Stimulated activated CD4-positive, alpha-beta T cell treated with anti-CD3 and anti-CD28 coated beads, Interleukin-12 subunit alpha, Interleukin-12 subunit beta, amount 100 ng/mL, for 48 hours (primary cell): ENCODE results near the gene ESYT3.
"Not testable (repeated sequence)": the region's sequence is repeated elsewhere in the genome, so short reads cannot be mapped to it uniquely, and the experiment has no call there.

ENCODE experiments used
- DNase-seq, 3 donors: peaks; one replicate each; pipeline ENCODE4 v3.0.0-alpha.2; 2020; ENCODE audit warnings: low read depth in 2 of 3, low spot score in 1 of 3

Gene ESYT3

DNA sequence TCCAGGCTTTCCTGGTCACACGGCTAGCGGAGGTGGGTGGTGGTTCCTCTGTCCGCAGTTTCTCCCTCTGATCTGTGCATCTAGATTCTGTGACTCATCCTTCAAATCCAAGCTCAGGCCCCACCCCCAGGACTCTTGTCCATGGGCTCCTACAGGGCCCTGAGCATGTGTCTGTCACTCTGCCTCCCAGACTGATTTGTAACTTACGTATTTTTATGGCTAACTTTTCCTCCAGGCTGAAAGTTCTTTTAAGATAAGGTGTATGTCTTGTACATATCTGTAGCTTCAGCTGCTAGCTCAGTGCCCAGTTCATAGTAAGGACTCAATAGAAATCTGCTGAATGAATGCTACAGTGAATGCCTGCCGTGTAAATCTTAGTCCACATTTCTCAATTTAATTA lies 8.0 kb downstream of the ESYT3 start:
- no peak for DNase-seq

- DNase-seq, result no peak
Measured at GRCh38 chr3:138443091-138443490, 8.7 kb downstream of the ESYT3 start.

DNA sequence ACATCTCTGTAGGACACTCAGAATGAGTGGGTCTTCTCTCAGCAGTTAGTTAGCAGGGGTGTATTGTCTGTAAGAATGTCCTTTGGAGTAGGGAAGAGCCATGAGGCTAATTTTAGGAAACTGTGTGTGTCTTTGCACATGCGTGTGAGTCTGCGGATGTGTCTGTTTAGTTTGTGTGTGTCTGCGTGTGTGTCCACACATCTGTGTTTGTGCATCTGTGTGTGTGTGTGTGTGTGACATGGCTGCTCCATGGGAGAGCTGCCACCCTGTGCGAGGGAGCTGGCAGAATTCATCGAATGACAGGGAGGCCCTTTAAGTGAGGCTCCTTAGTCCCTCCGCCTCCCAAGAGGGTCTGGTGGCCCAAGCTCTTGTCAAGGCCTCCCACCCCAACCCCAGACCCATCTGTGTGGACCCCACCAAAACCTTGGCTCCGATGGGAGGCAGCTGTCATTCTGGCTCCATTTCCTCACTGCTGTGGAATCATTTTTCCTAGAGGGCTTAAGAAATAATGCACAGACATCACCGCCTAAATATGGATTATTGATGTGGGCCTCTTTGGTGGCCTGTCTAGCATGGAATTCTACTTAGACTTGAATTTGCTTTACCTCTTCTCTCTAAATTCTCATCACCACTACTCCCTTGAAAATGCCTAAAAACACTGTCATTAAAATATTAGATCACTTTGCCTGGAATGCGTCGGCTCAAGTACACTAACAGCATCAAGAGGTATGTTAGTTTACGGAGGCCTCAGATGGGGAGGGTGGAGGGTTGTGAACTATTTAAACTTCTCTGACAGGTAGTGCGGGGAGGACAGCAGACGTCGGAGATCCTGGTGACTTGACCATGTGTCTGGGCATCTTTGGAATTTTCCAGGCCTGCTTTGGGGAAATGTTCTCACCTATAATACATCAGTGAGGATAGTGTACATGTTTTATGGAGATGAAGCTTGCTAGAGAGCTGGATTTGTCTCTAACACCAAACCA lies 9.4 kb downstream of the ESYT3 start:
- DNase-seq, result no peak

- DNase-seq, result no peak
Measured at GRCh38 chr3:138445236-138445635, 10.8 kb downstream of the ESYT3 start.

DNA sequence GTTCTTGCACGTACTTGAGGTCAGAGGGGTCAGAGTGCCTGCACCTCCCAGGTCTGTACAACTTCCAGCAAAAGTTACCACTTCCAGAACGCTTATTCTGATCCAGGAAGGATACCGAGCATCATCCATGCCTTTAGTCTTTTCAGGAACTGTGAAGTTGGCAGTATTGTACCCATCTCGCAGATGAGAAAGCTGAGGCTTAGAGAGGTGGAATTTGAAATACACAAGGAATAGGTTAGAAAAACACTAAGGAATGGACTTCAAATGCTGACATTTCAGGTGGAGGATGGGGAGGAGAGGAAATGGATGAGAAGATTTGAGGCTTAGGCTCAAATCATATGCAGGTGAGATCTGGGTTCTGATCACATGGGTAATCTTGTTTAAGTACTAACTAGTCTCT lies 11.2 kb downstream of the ESYT3 start:
- no peak for DNase-seq

GRCh38 chr3:138448631-138449030 lies 14.2 kb downstream of the ESYT3 start:
- DNase-seq, result no peak

DNA sequence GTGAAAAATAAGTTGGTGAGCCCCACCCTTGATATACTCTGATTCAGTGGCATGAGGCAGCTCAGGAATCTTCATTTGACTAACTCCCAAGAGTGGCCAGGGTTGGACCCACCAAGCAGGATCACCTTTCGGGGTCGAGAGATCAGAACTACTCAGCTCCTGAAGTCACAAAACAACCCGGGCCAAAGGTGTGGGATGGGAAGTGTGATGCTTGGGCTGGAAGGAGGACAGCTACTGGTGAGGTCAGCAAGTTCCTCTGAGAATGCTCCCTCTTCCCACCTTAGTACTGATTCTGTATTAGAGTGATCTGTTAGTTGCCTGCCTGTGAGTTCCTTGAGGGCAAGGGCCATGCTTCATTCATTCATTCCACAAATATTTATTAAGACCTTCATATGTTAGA lies 15.1 kb downstream of the ESYT3 start:
- DNase-seq, result no peak

DNA sequence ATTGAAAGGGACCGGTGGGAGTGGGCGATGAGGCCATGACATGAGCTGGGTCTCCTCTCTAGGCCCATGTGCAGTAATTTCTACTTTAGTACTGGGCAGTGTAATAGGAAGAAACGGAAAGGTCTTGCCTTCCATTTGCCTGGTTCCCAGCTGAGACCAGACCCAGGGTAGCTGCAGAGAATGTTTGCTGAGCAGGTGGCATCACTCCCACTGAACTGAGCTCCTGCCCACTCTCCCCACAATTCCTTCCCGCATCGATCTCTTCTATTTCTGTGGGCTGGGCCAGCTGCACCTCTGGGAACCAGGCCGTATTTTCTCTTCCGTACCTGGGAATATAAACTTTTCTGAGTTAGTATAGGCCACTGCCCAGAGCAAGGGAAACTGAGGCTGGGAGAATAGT lies 15.8 kb downstream of the ESYT3 start:
- no peak for DNase-seq

DNA sequence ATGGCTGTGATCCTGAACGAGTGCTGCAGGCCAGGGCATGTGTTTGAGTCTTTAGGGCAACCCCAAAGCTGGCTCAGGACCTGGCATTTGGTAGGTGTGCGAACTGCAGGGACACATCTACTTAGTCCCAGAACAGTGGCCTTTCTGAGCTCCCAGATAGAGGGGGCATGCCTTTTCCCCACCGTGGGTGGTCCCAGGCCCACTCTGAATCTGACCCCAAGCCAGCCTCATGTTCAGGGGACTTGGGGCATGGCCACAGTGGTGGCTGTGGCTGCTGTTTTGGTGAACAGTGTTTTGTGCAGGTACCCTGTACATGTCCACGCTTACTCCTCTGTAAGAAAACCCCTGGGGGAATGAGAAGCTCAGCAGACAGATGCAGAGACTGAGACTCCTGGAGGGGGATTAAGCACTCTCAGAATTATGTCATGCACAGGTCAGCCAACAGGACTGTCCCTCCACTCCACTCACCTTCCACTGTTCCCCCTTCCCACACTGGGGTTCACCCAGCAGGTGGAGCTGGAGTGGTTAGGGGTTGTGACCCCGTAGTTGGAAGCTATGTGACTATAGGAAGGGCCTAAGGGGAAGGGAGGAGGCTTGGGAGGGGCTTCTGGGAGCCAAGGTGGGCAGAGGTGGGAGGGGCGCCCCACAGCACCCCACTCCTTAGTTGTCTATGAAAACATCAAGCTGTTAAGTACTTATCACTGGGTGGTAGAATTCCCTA lies 16.4 kb downstream of the ESYT3 start:
- no peak for DNase-seq

GRCh38 chr3:138451595-138452162 lies 17.3 kb downstream of the ESYT3 start:
- DNase-seq, result no peak

DNA sequence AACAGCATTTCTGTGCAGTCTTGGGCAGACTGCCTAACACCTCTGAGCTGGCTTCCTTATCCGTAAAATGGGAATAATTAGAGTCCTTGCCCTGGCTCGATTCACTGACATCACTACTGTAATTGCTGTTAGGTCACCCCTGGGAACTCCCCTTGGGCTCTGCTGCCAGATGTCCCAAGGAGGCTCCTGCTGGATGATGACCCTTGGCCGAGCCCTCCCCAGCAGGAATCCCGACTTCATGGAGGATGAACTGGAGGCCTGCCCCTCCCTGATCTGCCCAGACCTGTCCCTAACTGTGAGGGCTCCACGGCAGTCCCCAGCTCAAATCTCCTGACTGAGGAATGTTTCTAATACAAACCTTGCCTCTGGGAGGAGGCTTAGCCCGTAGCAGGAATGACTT lies 18.0 kb downstream of the ESYT3 start:
- no peak for DNase-seq

GRCh38 chr3:138453940-138454339 lies 19.5 kb downstream of the ESYT3 start:
- DNase-seq, result not testable (repeated sequence)

DNA sequence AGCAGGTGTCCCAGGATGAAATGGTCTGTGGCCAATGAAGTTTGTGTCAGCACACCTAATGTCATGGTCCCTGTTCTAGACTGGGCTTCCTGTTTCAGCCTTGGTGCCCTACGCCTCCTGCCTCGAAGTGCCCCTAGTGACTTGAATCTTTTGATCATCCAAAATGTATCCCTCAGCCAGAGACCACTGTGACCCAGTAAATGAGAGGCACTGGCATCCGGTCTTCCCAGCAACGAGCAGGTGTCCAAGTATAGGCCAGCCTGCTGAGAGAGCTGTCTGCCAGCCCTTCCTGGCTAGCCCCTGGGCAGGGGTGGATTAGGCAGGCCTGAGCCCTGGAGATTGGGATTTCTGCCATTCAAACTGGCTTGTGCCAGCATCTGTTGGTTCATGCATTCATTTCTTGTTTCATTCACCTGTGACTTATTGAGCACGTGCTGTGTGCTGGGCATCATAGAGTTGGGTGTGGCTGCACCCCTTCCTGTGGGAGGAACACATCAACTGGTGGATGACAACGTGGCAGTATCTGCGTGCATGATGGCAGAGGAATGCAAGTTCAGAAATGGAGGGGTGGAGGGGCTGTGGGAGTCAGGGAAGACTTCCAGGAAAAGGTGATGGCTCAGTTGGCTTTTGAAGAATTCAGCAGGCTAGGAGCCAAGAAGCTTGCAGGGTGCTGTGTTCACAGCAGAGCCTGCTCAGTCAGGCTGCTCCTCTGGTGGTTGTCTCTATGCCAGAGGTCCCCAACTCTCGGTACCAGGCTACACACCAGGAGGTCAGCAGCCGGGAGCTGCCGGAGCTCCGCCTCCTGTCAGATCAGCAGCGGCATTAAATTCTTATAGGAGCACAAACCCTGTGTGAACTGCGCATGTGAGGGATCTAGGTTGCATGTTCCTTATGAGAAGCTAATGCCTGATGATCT lies 21.6 kb downstream of the ESYT3 start:
- DNase-seq, result no peak

DNA sequence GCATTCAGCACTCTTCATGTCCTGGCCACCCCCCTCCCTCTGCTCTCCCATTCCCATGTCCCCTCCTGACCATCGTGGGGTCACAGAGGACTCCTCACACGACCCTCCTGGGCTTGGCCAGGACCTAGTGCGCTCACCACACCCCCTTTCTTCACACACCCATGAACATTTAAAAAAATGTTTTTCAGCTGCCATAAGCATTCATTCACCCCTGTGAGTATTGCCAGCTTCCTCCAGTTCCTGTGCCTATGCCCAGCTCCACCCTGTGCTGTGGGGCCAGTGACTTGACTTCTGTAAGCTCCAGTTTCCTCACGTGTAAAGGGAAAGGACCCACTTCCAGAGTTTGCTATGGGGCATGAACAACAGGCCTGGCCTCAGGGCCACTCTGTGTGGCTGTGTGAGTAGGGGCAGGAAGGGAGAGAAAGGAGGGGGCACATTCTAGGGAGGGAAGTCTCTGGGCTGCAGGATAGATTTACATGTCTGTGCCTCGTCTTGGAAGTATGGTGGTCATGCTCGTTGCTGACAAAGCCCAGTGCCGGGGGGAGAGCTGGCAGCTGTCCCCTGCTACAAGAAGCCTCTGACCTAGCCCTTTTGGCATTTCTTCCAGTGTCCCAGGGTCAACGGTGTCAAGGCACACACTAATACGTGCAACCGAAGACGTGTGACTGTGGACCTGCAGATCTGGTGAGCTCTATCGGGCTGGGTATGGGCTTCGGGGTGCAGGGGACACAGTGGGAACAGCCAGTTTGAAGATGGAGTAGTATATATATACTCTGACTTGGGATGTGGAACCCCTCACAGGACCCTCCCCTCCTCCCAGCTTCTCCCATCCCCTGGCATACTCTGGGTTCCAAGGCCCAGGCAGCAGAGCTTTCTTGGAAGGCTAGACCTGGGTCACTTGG lies 22.8 kb downstream of the ESYT3 start:
- no peak for DNase-seq

DNA sequence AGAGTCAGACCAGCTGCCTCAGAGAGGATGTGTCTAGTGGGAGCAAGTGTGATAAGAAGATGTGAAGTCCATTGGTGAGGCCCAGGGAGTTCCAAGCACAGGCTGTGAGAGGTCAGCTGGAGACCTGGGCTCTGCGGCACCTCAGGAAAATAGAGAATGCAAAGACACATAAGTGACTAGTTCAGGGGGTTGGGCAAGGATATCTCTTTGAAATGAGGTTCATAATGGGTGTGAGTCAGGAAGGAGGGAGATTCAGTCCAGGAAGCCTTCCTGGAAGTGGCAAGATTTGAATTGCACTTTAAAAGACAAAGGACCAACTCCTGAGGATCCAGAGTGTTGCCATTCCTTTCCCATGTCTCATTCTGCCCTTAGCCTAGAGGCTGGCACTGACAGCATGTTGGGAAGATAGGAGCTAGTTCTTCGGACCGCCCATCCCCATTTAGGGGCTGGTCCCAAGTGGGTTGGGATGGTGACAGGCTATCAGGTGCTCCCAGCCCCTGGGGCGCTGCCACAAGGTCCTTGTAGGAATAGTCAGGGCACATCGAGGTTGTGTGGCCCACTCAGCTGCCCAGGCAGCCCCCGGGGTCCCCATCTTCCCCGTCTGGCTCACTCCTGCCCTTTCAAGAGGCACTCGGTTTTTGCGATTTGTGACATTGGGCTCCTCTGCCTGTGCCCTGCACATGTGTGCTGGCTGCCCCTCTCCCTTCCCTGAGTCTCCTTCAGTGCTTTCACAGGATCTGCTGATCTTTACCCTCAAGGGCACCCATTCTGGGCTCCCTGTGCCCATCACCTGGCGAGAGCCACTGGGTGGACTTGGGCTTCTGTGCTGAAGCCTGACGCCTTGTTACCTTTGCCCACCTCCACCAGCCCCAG lies 23.7 kb downstream of the ESYT3 start:
- DNase-seq, result no peak

- no peak for DNase-seq
Measured at GRCh38 chr3:138458774-138459499, 24.5 kb downstream of the ESYT3 start.

GRCh38 chr3:138459619-138460535 lies 25.5 kb downstream of the ESYT3 start:
- no peak for DNase-seq
